Activated CD8-positive, alpha-beta memory T cell treated with anti-CD3 and anti-CD28 coated beads, Interleukin-2, amount 50 U/mL, for 24 hours (primary cell): ENCODE data around the gene TGFB1I1.
"Not testable (repeated sequence)": the region's sequence is repeated elsewhere in the genome, so short reads cannot be mapped to it uniquely, and the experiment has no call there.

Experiments
- DNase-seq: peaks from one replicate; pipeline ENCODE4 v3.0.0-alpha.2; 2020; ENCODE audit errors: extremely low read depth

TGFB1I1 gene

GRCh38 chr16:31517800-31518402 is 45.9 kb downstream of the TGFB1I1 start:
- DNase-seq: no peak

GRCh38 chr16:31519759-31520431 is 47.9 kb downstream of the TGFB1I1 start:
- DNase-seq: no peak

GRCh38 chr16:31521368-31521767 is 49.4 kb downstream of the TGFB1I1 start:
- no peak for DNase-seq

GRCh38 chr16:31522071-31522470 is 50.1 kb downstream of the TGFB1I1 start:
- no peak for DNase-seq

- DNase-seq: not testable (repeated sequence)
Measured at GRCh38 chr16:31523768-31524167, 51.8 kb downstream of the TGFB1I1 start.

GRCh38 chr16:31525113-31525512 is 53.2 kb downstream of the TGFB1I1 start:
- no peak for DNase-seq
